ENCODE measurements around the gene GYPC.
"Not testable (repeated sequence)": the region's sequence is repeated elsewhere in the genome, so short reads cannot be mapped to it uniquely, and the experiment has no call there.

GYPC gene

GRCh38 chr2:126700677-126701076, 44.7 kb downstream of the GYPC start:
- DNase-seq = no peak

- DNase-seq = no peak
These were observed 47.4 kb downstream of the GYPC start for GRCh38 chr2:126703311-126703710.

- no peak for DNase-seq
These were observed 48.6 kb downstream of the GYPC start for GRCh38 chr2:126704434-126705160.

- DNase-seq = no peak
These were observed 51.2 kb downstream of the GYPC start for GRCh38 chr2:126707191-126707590.

- DNase-seq = no peak
These were observed 52.0 kb downstream of the GYPC start for GRCh38 chr2:126707941-126708340.

DNA sequence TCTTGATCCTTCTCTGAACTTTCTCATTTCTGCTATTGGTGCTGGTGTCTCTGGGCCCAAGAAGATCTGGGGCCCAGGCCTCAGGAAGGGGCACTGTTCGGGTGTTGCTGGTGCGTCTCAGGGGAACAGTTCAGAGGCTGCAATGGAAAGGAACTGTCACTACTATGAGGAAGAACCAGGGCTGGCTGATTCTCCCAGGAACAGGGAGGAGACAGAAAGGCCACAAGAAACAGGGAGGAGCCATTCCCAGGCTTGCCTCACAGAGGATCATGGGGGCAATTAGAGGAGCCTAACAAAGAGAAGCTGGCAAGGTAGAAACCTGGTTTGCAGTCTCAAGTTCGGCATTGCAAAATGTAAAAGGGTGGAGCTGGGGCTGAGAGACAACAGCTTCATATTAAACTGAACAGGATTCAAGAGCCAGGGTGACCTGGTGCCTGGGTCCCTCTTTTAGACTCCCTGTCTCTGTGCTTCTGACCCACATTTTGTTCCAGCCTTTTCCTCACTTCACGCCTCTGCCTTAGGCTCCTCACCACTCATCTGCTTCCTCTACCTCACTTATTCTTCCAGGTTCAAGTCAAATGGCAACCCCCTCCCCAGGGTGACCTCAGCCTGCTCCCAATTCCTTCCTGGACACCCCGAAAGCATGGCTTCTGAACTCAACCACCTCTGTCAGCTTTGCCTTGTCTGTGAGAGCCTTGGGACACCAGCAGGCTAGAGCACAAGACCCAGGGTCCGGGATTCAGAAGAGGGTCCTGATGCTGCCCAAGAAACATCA, 58.4 kb downstream of the GYPC start:
- no peak for DNase-seq

- DNase-seq = no peak
These were observed 59.2 kb downstream of the GYPC start for GRCh38 chr2:126715111-126715510.

DNA sequence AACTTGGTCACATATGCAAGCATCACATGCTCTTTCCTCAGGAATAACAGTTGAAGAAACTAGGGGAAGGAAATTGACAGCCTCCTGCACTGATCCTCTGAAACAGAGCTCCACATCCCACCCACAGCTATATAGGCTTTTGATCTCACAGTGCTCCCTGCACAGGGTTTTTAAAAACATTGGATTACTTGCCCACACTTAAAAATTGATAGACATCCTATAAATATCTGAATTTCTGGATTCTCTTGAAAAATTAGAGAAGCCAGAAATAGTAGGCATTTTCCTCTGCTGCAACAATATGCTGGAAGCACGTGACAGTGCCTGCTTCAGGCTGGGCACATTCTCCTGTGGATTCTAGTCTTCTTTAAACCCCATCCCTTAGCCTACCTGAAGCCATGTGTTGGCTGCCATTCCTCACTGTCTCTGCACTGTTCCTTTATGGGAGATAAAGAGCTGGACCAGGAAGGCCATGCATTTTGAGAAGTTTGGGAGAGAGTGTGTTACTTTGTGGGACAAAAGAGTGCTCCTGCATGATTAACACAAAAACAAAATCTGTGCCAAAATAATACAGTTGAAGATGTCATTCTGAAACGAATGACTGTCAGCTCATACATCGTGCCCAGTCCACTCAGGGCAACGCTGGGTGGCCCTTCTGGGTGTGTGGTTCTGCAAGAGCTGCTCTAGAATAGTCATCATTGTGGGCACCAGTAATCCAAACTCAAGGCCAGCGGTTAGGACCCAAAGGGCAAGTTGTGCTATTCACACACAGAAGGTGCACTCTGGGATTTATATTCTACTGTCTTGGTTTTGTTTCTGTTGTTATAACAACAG, 59.8 kb downstream of the GYPC start:
- DNase-seq = no peak

DNA sequence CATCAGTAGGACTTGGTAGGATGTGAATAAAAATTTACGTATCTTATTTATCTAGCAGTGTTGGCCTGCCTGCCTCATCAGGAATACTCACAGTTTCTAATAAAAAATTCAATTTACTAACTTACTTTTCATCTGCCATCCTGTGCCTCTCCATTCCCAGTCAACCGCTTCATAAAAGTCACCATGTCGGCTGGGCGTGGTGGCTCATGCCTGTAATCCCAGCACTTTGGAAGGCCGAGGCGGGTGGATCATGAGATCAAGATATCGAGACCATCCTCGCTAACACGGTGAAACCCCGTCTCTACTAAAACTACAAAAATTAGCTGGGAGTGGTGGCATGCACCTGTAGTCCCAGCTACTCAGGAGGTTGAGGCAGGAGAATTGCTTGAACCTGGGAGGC, 61.3 kb downstream of the GYPC start:
- not testable (repeated sequence) for DNase-seq

GRCh38 chr2:126717928-126718327, 62.0 kb downstream of the GYPC start:
- no peak for DNase-seq

DNA sequence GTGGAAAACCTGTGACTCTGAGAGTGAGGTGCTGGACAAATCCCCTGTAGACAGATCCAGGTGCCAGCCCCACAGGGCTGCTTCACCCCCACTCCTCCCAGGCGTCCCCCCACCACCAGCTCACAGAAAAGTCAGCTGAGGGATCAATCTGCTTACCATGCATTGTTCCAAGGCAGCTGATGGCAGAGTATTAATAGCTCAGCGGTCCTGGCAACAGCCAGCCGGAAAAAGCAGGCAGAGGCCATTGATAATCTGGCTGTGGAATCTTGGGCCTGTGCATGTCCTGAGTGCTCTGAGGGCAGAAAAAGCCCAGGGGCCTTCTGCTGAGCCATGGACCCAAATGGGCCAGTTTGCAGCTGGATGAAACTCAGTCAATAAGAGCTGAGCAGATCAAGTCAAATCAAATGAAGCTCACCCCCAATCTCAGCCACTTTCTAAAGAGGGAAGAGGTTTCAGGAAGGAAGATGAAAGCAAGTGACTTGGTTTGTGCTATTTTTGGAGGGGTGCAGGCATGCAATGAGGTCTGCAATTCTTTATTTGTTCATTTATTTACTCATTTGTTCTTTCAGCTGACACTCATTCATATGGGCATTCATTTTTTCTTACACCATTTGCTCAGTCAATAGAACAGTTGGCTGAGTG, 63.4 kb downstream of the GYPC start:
- no peak for DNase-seq

- DNase-seq = no peak
These were observed 63.9 kb downstream of the GYPC start for GRCh38 chr2:126719833-126720351.

GRCh38 chr2:126720638-126721037, 64.7 kb downstream of the GYPC start:
- no peak for DNase-seq

DNA sequence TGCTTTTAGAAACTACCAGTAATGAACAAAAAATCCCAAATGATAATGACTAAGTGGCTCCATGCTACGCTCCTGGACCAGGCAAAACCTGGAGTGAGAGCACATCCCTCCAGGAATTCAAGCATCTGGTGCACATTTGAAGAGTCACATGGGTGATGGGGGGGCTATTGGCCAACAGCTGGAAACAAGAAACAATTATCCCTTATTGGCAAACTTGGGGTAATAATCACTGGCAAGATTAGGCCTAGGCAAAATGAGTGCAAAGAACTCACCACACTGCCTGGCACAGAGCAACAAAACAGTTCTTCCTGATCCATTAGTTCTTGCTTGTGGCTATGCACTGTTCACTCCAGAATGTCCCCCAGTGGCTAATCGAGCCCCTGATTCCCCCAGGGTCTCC, 66.1 kb downstream of the GYPC start:
- DNase-seq = no peak

DNA sequence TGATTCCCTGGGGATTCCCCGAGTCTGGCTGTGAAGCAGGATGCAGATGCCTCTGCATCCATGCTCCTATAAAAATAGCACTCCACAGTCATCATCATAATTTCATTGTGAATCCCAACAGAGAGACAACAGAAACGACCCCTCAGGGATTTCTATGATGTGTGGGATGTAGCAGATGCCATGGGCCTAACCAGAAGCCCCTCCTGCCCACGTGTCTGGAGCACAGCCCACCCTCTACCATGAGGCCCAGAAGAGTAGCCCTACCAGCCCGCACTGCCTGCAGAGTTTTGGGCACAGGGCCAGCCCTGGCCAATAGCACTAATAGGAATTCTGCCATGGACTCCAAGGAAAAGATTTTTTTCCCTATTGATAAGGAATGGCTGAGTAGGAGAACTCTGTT, 66.6 kb downstream of the GYPC start:
- no peak for DNase-seq

DNA sequence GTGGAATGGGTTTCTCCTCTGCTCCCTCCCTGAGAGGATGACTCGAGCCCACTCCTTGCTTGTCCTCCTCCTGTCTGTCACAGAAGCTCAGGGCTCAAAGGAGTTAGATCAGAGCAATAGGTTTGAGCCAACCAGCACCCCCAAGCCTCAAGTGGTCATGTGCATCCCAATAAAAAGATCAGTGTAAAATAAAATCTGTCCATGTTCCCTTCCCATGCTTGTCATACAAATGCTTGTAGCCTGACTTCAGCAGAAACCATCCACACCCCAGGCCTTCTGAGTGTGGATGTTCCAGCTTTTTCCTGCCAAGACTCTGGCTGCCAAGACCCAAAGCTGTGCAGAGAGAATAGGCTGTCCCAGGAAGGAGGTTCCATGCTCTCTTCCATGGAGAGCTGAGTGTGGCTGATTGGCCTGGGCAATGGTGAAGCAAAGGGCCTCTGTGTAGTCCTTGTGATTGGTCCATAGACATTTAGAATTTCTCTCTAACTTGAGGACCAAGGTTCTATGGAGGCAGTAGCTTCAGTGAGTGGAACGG, 67.4 kb downstream of the GYPC start:
- DNase-seq = no peak

DNA sequence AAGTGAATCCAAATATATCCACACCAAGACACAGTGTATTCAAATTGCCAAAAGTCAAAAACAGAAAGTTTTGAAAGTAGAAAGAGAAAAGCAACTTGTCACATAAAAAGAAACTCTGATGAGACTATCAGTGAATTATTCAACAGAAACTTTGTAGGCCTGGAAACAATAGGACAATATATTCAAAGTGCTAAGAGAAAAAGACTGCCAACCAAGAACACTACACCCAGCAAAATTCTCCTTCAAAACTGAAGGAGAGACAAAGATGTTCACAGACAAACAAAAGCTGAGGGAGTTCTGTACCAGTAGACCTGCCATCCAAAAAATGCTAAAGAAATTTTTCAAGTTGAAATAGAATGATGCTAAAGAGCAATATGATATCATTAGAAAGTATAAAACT, 69.6 kb downstream of the GYPC start:
- DNase-seq = no peak

- no peak for DNase-seq
These were observed 73.9 kb downstream of the GYPC start for GRCh38 chr2:126729896-126730295.

DNA sequence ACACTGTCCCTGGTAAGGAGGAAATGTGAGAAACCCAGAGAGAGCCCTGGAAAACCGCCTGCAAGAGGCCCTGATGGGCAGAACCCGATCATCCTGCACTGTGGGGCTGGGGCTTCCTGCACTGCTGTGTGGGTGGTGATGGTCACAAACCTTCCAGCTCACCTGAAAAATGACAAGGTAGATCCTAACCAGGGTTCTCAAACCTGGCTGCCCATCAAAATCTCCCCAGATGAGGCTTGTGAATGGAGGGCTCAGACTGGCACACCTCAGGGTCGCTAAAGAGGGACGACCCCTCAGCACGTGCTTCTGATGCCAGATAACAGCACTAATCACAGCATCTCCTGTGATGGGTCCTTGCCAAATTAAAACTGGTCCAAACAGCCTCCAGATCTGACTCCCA, 74.7 kb downstream of the GYPC start:
- no peak for DNase-seq

DNA sequence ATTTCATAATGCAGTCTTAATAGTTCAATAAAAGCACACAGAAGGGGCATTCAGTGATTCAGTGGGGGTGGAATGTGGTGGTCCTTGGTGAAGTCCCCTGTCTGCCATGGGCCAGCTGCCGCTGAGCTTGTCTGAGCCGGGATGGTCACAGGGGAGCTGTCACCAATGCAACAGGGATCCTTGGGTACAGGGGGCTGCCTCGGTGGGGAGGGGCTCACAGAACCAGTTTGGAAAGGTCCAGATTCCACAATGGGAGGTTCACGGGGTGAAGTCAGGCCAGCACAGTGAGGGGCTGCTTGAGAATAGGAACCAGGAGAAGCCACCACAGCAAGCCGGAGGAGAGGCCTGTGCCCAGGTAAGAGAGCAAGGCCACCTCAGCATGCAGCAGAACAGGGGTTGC, 75.4 kb downstream of the GYPC start:
- DNase-seq = no peak

- DNase-seq = no peak
These were observed 76.8 kb downstream of the GYPC start for GRCh38 chr2:126732682-126733245.

GRCh38 chr2:126733795-126734194, 77.8 kb downstream of the GYPC start:
- DNase-seq = no peak
